GM12891 (cell line): ENCODE data around the gene TMEM86A.

ENCODE experiments used
- DNase-seq: peaks from one replicate; pipeline ENCODE4 v3.0.0; 2011; ENCODE audit warnings: low spot score; ENCODE audit not compliant: insufficient read length
- FAIRE-seq: peaks from 2 replicates; lab custom pipeline; 2011; peaks lifted over from hg19 to GRCh38; lab: Jason Lieb, UNC
- PAX5 ChIP-seq: IDR thresholded peaks from 2 replicates; pipeline ENCODE4 v1.6.1; 2011; ENCODE audit warnings: low read length, moderate library complexity, mild to moderate bottlenecking; ENCODE audit not compliant: insufficient read depth, severe bottlenecking
- POLR2A ChIP-seq: IDR thresholded peaks from 2 replicates; pipeline ENCODE4 v1.6.1; 2011; ENCODE audit warnings: low read depth, low read length, control low read depth
- POLR2AphosphoS5 ChIP-seq: IDR thresholded peaks from 2 replicates; pipeline ENCODE4 v1.6.1; 2011; ENCODE audit warnings: low read depth, low read length, control low read depth
- POU2F2 ChIP-seq: IDR thresholded peaks from 2 replicates; pipeline ENCODE4 v1.6.1; 2011; ENCODE audit warnings: low read depth, mild to moderate bottlenecking, control low read depth, low read length, moderate library complexity
- SPI1 ChIP-seq: IDR thresholded peaks from 2 replicates; pipeline ENCODE4 v1.6.1; 2011; ENCODE audit warnings: low read depth, low read length, control low read depth
- TAF1 ChIP-seq: IDR thresholded peaks from 2 replicates; pipeline ENCODE4 v1.6.1; 2011; ENCODE audit warnings: low read depth, low read length, control low read depth

TMEM86A gene

DNA sequence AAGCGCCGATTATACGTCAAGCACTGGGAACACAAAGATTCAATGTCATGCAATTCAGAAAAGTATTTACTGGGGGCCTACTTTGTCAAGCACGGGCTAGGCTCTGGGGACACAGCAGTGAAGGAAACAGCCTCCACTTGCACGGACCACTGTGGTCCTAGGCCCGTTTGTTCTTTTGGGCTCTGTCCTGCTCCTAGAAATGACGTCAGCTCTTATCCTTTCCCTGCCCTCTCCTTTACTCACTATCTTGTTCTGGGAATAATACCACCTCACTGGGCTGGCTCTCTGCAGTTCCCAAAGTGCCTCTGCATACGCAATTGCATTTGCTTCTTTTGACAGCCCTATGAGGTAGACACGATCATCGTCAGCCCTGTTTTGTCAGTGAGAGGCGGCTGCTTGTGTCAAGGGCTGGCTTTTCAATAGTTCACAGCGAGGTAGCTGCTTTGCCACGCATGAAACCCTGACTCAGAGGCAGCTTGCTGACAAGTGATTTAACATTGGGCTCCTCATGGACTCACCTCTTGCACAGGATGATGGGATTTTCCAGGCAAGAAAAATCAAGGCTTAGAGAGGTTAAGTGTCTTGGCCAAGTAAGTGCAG lies 50.3 kb downstream of the TMEM86A start:
- FAIRE-seq = no peak
- no peak for DNase-seq
- TF ChIP-seq SPI1 (no peak), TAF1 (no peak), POU2F2 (no peak), POLR2AphosphoS5 (no peak), PAX5 (no peak), POLR2A (no peak)

GRCh38 chr11:18749681-18750319 lies 51.2 kb downstream of the TMEM86A start:
- FAIRE-seq = no peak
- no peak for DNase-seq
- TF ChIP-seq TAF1 = no peak
- no peak for TF ChIP-seq POLR2AphosphoS5
- TF ChIP-seq PAX5 = no peak
- no peak for TF ChIP-seq POLR2A
- no peak for TF ChIP-seq POU2F2
- no peak for TF ChIP-seq SPI1

DNA sequence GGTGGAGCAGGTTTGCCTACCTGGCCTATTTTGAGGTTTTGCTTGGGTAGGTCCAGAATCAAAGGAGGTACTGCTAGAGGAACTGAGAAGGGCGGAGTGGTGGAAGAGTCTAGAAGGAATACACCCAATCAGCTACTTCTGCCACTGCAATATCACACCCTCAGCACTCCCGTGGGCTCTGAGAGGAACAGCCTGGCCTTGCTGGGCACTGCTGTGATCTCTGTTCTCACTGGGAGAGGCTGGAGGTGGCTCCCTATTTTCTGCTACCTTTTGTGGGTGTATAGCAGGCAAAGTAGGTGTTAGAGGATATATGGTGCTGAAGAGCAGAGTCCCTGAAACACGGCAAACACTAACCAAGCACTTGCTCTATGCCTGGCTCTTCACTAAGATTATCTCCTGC lies 52.4 kb downstream of the TMEM86A start:
- TF ChIP-seq SPI1 (no peak), POLR2A (no peak), POU2F2 (no peak), PAX5 (no peak), TAF1 (no peak), POLR2AphosphoS5 (no peak)
- no peak for DNase-seq
- FAIRE-seq = no peak

DNA sequence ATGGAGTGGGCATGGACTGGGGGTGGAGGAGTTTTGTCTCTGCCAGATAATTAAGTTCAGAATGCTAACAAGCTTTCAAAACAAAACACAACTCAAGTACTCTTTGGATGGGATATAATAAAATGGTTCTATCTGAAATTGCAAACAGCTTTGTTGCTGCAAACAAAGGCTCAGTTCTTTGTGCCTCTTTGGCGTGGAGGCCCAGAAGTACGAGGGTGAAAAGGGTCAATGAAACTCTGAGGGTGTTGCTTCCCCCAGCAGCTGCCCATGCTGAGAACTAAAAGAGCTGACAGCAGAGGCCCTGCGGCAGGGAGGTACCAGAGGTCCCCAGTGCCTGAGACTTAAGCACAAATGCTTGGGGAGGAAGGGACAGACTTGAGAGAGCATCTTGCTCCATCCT lies 53.9 kb downstream of the TMEM86A start:
- no peak for DNase-seq
- no peak for FAIRE-seq
- TF ChIP-seq PAX5 (no peak), SPI1 (no peak)

DNA sequence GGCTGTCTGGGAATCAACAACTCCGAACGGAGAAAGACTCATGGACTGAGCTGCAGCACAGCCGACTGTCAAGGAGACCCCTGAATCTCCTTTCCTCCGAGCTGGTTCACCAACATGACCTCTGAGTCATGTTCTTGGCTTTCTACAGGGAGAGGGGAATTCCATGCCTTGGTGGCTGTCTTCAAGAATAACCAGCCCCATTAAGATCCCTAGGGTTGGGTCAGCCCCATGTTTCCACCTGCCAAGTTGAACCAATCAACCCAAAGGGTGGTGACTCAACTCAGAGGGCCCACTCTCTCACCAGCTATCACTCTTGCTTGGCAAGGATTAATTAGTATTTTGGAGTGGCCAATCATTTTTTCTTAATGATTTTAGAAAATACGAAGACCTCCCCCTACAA lies 55.7 kb downstream of the TMEM86A start:
- DNase-seq (no peak), FAIRE-seq (no peak)
- TF ChIP-seq TAF1 (no peak), PAX5 (no peak), POLR2AphosphoS5 (no peak), SPI1 (no peak), POU2F2 (no peak), POLR2A (no peak)
